A673 (cell line): Measurements from ENCODE around the gene PDGFRB. TPM values are rescaled to one million over a fixed set of nuclear protein-coding genes. Genes with fewer than 3 reads are reported as not detected.
"Not testable (repeated sequence)": the region's sequence is repeated elsewhere in the genome, so short reads cannot be mapped to it uniquely, and the experiment has no call there.

ENCODE experiments used
- BruUV-seq: library from RNA; stranded (reverse); fragments of 400-500 nt; replicated peaks from 2 replicates; lab custom pipeline; 2021; lab: Mats Ljungman, UMichigan
- CTCF ChIA-PET: fragments of 300-600 bp; sonication (Branson Sonifier 250); formaldehyde crosslinking; loops from one replicate; lab custom pipeline; 2022; ENCODE audit warnings: antibody characterized with exemption; lab: Charles Lee
- POLR2A ChIA-PET: fragments of 300-600 bp; sonication (Branson Sonifier 250); formaldehyde crosslinking; loops from one replicate; lab custom pipeline; 2022; ENCODE audit warnings: antibody characterized with exemption; ENCODE audit not compliant: low non-redundant PET; lab: Charles Lee
- DNase-seq: peaks from one replicate; pipeline ENCODE4 v3.0.0-alpha.2; 2015; ENCODE audit warnings: low spot score
- H3K27ac ChIP-seq: fragments of 200-600 bp; sonication (generic); 2 replicates; pipeline ENCODE4 v1.5.1; 2016; ENCODE audit warnings: mixed run types, low read depth, mild to moderate bottlenecking, mixed read lengths, antibody characterized with exemption, low read length; ENCODE audit not compliant: poor library complexity, severe bottlenecking
- H3K27me3 ChIP-seq: fragments of 200-600 bp; sonication (generic); replicated peaks from 2 replicates; pipeline ENCODE4 v1.6.1; 2017; ENCODE audit warnings: mixed run types, low read depth, mild to moderate bottlenecking, mixed read lengths, antibody characterized with exemption, low read length; ENCODE audit not compliant: insufficient read depth, poor library complexity
- H3K36me3 ChIP-seq: fragments of 200-600 bp; sonication (generic); 2 replicates; pipeline ENCODE4 v1.6.1; 2016; ENCODE audit warnings: mixed run types, mild to moderate bottlenecking, mixed read lengths, antibody characterized with exemption, low read length; ENCODE audit not compliant: insufficient read depth, poor library complexity, severe bottlenecking
- H3K4me1 ChIP-seq: fragments of 200-600 bp; sonication (generic); 2 replicates; pipeline ENCODE4 v1.6.1; 2017; ENCODE audit warnings: mixed run types, mild to moderate bottlenecking, mixed read lengths, antibody characterized with exemption, low read length; ENCODE audit not compliant: insufficient read depth, poor library complexity, severe bottlenecking
- H3K4me3 ChIP-seq: fragments of 200-600 bp; sonication (generic); 2 replicates; pipeline ENCODE4 v1.5.1; 2016; ENCODE audit warnings: low read depth, mixed run types, mild to moderate bottlenecking, mixed read lengths, low read length; ENCODE audit not compliant: poor library complexity, severe bottlenecking
- H3K9me3 ChIP-seq: fragments of 200-600 bp; sonication (generic); 2 replicates; pipeline ENCODE4 v1.6.1; 2016; ENCODE audit warnings: mixed run types, low read depth, mild to moderate bottlenecking, mixed read lengths, antibody characterized with exemption, low read length; ENCODE audit not compliant: poor library complexity, severe bottlenecking
- CTCF ChIP-seq: fragments of 300-800, 200-600 bp; sonication (generic); conservative IDR thresholded peaks from 2 replicates; pipeline ENCODE4 v1.5.1; 2017; ENCODE audit warnings: low read depth, mild to moderate bottlenecking, antibody characterized with exemption, low read length, moderate library complexity, mixed read lengths
- EZH2 ChIP-seq: fragments of 200-600 bp; sonication (generic); IDR thresholded peaks from 2 replicates; pipeline ENCODE4 v1.6.1; 2017; ENCODE audit warnings: borderline replicate concordance, low read depth, mild to moderate bottlenecking, mixed read lengths, antibody characterized with exemption, low read length; ENCODE audit not compliant: poor library complexity, severe bottlenecking
- intact Hi-C: fragments of 100-400 bp; cut with micrococcal nuclease; formaldehyde crosslinking; loops from one replicate; pipeline ENCODE4 v1.10.0; 2022; ENCODE audit not compliant: unreplicated experiment
- total RNA-seq: library from RNA; stranded (reverse); gene quantifications from 2 replicates; pipeline ENCODE4 v1.2.3, GENCODE V29; 2021

The PDGFRB gene
- total RNA-seq, 1 experiment from 2014 or later: 25.9 TPM

GRCh38 chr5:150085950-150086715, 69.5 kb downstream of the PDGFRB start, which contains the start of gene CSF1R:
Gene CSF1R (minus strand): TSS chr5:150086554. CDS start chr5:150086427, 127 bp downstream.
- Histone ChIP-seq H3K27ac (no peak within 1 kb of the TSS), H3K9me3 (no peaks in the 10 kb centered on the region), H3K4me1 (no peaks in the 10 kb centered on the region), H3K4me3 (no peak within 1 kb of the TSS), H3K27me3 (peaks cover 14% of the 10 kb centered on the region), H3K36me3 (no peaks in the 10 kb centered on the region)
- no peak for DNase-seq
- BruUV-seq: no TSS peak
- intact Hi-C loops: no loop called here
- ChIA-PET POLR2A (no interaction called here), CTCF (no interaction called here)
- TF ChIP-seq CTCF (no peak), EZH2 (no peak)

GRCh38 chr5:150085191-150085912, 70.3 kb downstream of the PDGFRB start:
- intact Hi-C loops: no loop called here
- DNase-seq: no peak
- POLR2A ChIA-PET: no interaction called here

GRCh38 chr5:150084754-150085153, 70.9 kb downstream of the PDGFRB start:
- CTCF ChIA-PET, DNase-seq, H3K9me3 ChIP-seq, BruUV-seq, intact Hi-C loops, H3K4me1 ChIP-seq, H3K27me3 ChIP-seq, H3K4me3 ChIP-seq, H3K27ac ChIP-seq, H3K36me3 ChIP-seq, POLR2A ChIA-PET: not testable (repeated sequence)

More at GRCh38 chr5:150085191-150085912, 70.3 kb downstream of the PDGFRB start:
- Histone ChIP-seq H3K27ac (no peak overlapping the region), H3K4me3 (no peak overlapping the region), H3K9me3 (no peaks in the 10 kb centered on the region), H3K4me1 (no peaks in the 10 kb centered on the region), H3K27me3 (peaks cover 11% of the 10 kb centered on the region), H3K36me3 (no peaks in the 10 kb centered on the region)
- TF ChIP-seq CTCF (no peak), EZH2 (no peak)
- CTCF ChIA-PET: no interaction called here
- no TSS peak for BruUV-seq
